ENCODE results near the gene RIOK1. TPM values are rescaled to one million over a fixed set of nuclear protein-coding genes. Genes with fewer than 3 reads are reported as not detected.

The RIOK1 gene
- total RNA-seq, 8 experiments from 2014 or later: 21.5 to 29.8 (median 22.8) TPM

- no peak for ATAC-seq (replicated peaks in 6 of 8)
- in situ Hi-C loops (cut with MboI; ENCODE audit: low pct_unique_long_range_greater_than_20kb in 2 of 9, low sequenced_read_pairs in 9 of 9, unreplicated experiment in 9 of 9): no loop called here
- 17 to 80% (median 50%) methylated on average over 1 of the region's 1 CpG; no CpG with 5 or more reads in 4 of the 10 experiments for whole genome bisulfite sequencing, 10 experiments
- H3K4me1 ChIP-seq (replicated peaks in 1 of 2): no peaks in the 10 kb centered on the region
- no peak overlapping the region for H3K27ac ChIP-seq
- no peak overlapping the region for H3K4me3 ChIP-seq
Measured at GRCh38 chr6:7381092-7381491, 8.5 kb upstream of the RIOK1 start.

- WGBS, 10 experiments: 0 to 2% (median 0%) methylated on average over 1 to 11 of the region's 11 CpGs; no CpG with 5 or more reads in 3 of the 10 experiments
- peak in 2 of 8 experiments; percentile 59 to 63 for ATAC-seq (replicated peaks in 6 of 8)
- H3K4me1 ChIP-seq (replicated peaks in 1 of 2): peaks cover 13 to 20% of the 10 kb centered on the region in 2 donors
- in situ Hi-C loops (cut with MboI; ENCODE audit: low pct_unique_long_range_greater_than_20kb in 2 of 9, low sequenced_read_pairs in 9 of 9, unreplicated experiment in 9 of 9): no loop called here
- H3K27ac ChIP-seq: peak overlapping the region; percentile 79 to 86
- peak overlapping the region; percentile 58 to 95 (median 79) for H3K4me3 ChIP-seq
Measured at GRCh38 chr6:7389162-7389450, 502 bp upstream of the RIOK1 start.

- Histone ChIP-seq H3K4me3 (peak overlapping the region; percentile 58 to 95 (median 79)), H3K4me1 (replicated peaks in 1 of 2) (peaks cover 13 to 20% of the 10 kb centered on the region in 2 donors), H3K27ac (peak overlapping the region; percentile 79 to 86)
- in situ Hi-C loops (cut with MboI; ENCODE audit: low pct_unique_long_range_greater_than_20kb in 2 of 9, low sequenced_read_pairs in 9 of 9, unreplicated experiment in 9 of 9): no loop called here
- no peak for ATAC-seq (replicated peaks in 6 of 8)
- WGBS, 10 experiments: 0 to 6% (median 2%) methylated on average over 3 to 14 of the region's 14 CpGs; no CpG with 5 or more reads in 2 of the 10 experiments
Measured at GRCh38 chr6:7390226-7390878, 744 bp downstream of the RIOK1 start.

- H3K4me1 ChIP-seq (replicated peaks in 1 of 2): peaks cover 13 to 20% of the 10 kb centered on the region in 2 donors
- H3K27ac ChIP-seq: no peak overlapping the region
- whole genome bisulfite sequencing, 10 experiments: 26 to 100% (median 45%) methylated on average over 1 to 4 of the region's 4 CpGs
- no peak for ATAC-seq (replicated peaks in 6 of 8)
- peak overlapping the region in 4 of 5 donors; percentile 65 to 95 (median 86) for H3K4me3 ChIP-seq
- in situ Hi-C loops (cut with MboI; ENCODE audit: low pct_unique_long_range_greater_than_20kb in 2 of 9, low sequenced_read_pairs in 9 of 9, unreplicated experiment in 9 of 9): no loop called here
Measured at GRCh38 chr6:7391151-7391550, 1.5 kb downstream of the RIOK1 start.

- WGBS, 10 experiments: 67 to 100% (median 84%) methylated on average over 1 to 6 of the region's 6 CpGs
- peaks cover 13 to 20% of the 10 kb centered on the region in 2 donors for H3K4me1 ChIP-seq (replicated peaks in 1 of 2)
- no peak overlapping the region for H3K27ac ChIP-seq
- in situ Hi-C loops (cut with MboI; ENCODE audit: low pct_unique_long_range_greater_than_20kb in 2 of 9, low sequenced_read_pairs in 9 of 9, unreplicated experiment in 9 of 9): no loop called here
- no peak for ATAC-seq (replicated peaks in 6 of 8)
- H3K4me3 ChIP-seq: no peak overlapping the region
Measured at GRCh38 chr6:7392402-7392801, 2.8 kb downstream of the RIOK1 start.

- H3K4me3 ChIP-seq: no peak overlapping the region
- ATAC-seq (replicated peaks in 6 of 8): peak in 5 of 8 experiments; percentile 11 to 88 (median 64)
- in situ Hi-C loops (cut with MboI; ENCODE audit: low pct_unique_long_range_greater_than_20kb in 2 of 9, low sequenced_read_pairs in 9 of 9, unreplicated experiment in 9 of 9): loop anchor here in 3 of 9 experiments (10.0 to 25.0 kb wide), 3 partner anchors 186 to 211 kb away; partner anchors contain the start of gene SNRNP48 (in 2 of the 3)
- 14 to 95% (median 59%) methylated on average over 1 to 3 of the region's 3 CpGs; no CpG with 5 or more reads in 1 of the 10 experiments for WGBS, 10 experiments
- no peak overlapping the region for H3K27ac ChIP-seq
- no peaks in the 10 kb centered on the region for H3K4me1 ChIP-seq (replicated peaks in 1 of 2)
Measured at GRCh38 chr6:7401075-7401474, 11.5 kb downstream of the RIOK1 start.

- Histone ChIP-seq H3K27ac (no peak overlapping the region), H3K4me3 (no peak overlapping the region), H3K4me1 (replicated peaks in 1 of 2) (no peaks in the 10 kb centered on the region)
- WGBS, 10 experiments: 81 to 100% (median 100%) methylated on average over 1 of the region's 1 CpG; no CpG with 5 or more reads in 1 of the 10 experiments
- no peak for ATAC-seq (replicated peaks in 6 of 8)
- in situ Hi-C loops (cut with MboI; ENCODE audit: low pct_unique_long_range_greater_than_20kb in 2 of 9, low sequenced_read_pairs in 9 of 9, unreplicated experiment in 9 of 9): loop anchor here in 3 of 9 experiments (10.0 to 25.0 kb wide), 3 partner anchors 185 to 210 kb away; partner anchors contain the start of gene SNRNP48 (in 2 of the 3)
Measured at GRCh38 chr6:7402716-7403115, 13.1 kb downstream of the RIOK1 start.

- no peak overlapping the region for H3K4me3 ChIP-seq
- in situ Hi-C loops (cut with MboI; ENCODE audit: low pct_unique_long_range_greater_than_20kb in 2 of 9, low sequenced_read_pairs in 9 of 9, unreplicated experiment in 9 of 9): loop anchor here in 3 of 9 experiments (10.0 to 25.0 kb wide), 3 partner anchors 183 to 208 kb away; partner anchors contain the start of gene SNRNP48 (in 2 of the 3)
- 90 to 100% (median 98%) methylated on average over 1 to 5 of the region's 5 CpGs; no CpG with 5 or more reads in 1 of the 10 experiments for WGBS, 10 experiments
Measured at GRCh38 chr6:7404546-7404945, 14.9 kb downstream of the RIOK1 start.

GRCh38 chr6:7406743-7407142 is 17.1 kb downstream of the RIOK1 start:
- H3K4me3 ChIP-seq: no peak overlapping the region
- peaks cover 2 to 8% of the 10 kb centered on the region in 2 donors for H3K4me1 ChIP-seq (replicated peaks in 1 of 2)
- in situ Hi-C loops (cut with MboI; ENCODE audit: low pct_unique_long_range_greater_than_20kb in 2 of 9, low sequenced_read_pairs in 9 of 9, unreplicated experiment in 9 of 9): loop anchor here in 3 of 9 experiments (10.0 to 25.0 kb wide), 3 partner anchors 181 to 206 kb away; partner anchors contain the start of gene SNRNP48 (in 2 of the 3)
- ATAC-seq (replicated peaks in 6 of 8): no peak
- no peak overlapping the region for H3K27ac ChIP-seq
- 33 to 100% (median 90%) methylated on average over 1 to 7 of the region's 9 CpGs for WGBS, 10 experiments

More at GRCh38 chr6:7404546-7404945, 14.9 kb downstream of the RIOK1 start:
- no peak for ATAC-seq (replicated peaks in 6 of 8)
- Histone ChIP-seq H3K27ac (no peak overlapping the region), H3K4me1 (replicated peaks in 1 of 2) (peaks cover 1 to 2% of the 10 kb centered on the region in 2 donors)

GRCh38 chr6:7409740-7410139 is 20.1 kb downstream of the RIOK1 start:
- Histone ChIP-seq H3K27ac (no peak overlapping the region), H3K4me3 (no peak overlapping the region), H3K4me1 (replicated peaks in 1 of 2) (peaks cover 2 to 8% of the 10 kb centered on the region in 2 donors)
- in situ Hi-C loops (cut with MboI; ENCODE audit: low pct_unique_long_range_greater_than_20kb in 2 of 9, low sequenced_read_pairs in 9 of 9, unreplicated experiment in 9 of 9): loop anchor here in 3 of 9 experiments (10.0 to 25.0 kb wide), 3 partner anchors 178 to 203 kb away; partner anchors contain the start of gene SNRNP48 (in 2 of the 3)
- ATAC-seq (replicated peaks in 6 of 8): peak in 2 of 8 experiments; percentile 31 to 32
- 7 to 100% (median 41%) methylated on average over 2 to 6 of the region's 6 CpGs; no CpG with 5 or more reads in 1 of the 10 experiments for WGBS, 10 experiments

- no peak for ATAC-seq (replicated peaks in 6 of 8)
- Histone ChIP-seq H3K4me3 (no peak overlapping the region), H3K4me1 (replicated peaks in 1 of 2) (peaks cover 2 to 8% of the 10 kb centered on the region in 2 donors), H3K27ac (no peak overlapping the region)
- in situ Hi-C loops (cut with MboI; ENCODE audit: low pct_unique_long_range_greater_than_20kb in 2 of 9, low sequenced_read_pairs in 9 of 9, unreplicated experiment in 9 of 9): loop anchor here in 2 of 9 experiments (25.0 kb wide), 2 partner anchors 176 to 201 kb away; partner anchors contain the start of gene SNRNP48 (in 1 of the 2)
- WGBS, 10 experiments: 78 to 100% (median 93%) methylated on average over 1 to 4 of the region's 4 CpGs; no CpG with 5 or more reads in 1 of the 10 experiments
Measured at GRCh38 chr6:7410851-7411250, 21.2 kb downstream of the RIOK1 start.

GRCh38 chr6:7411328-7411727 is 21.7 kb downstream of the RIOK1 start:
- Histone ChIP-seq H3K27ac (no peak overlapping the region), H3K4me1 (replicated peaks in 1 of 2) (peaks cover 2 to 8% of the 10 kb centered on the region in 2 donors), H3K4me3 (no peak overlapping the region)
- no peak for ATAC-seq (replicated peaks in 6 of 8)
- in situ Hi-C loops (cut with MboI; ENCODE audit: low pct_unique_long_range_greater_than_20kb in 2 of 9, low sequenced_read_pairs in 9 of 9, unreplicated experiment in 9 of 9): loop anchor here in 2 of 9 experiments (25.0 kb wide), 2 partner anchors 176 to 201 kb away; partner anchors contain the start of gene SNRNP48 (in 1 of the 2)
- 83 to 100% (median 100%) methylated on average over 1 to 2 of the region's 2 CpGs for whole genome bisulfite sequencing, 10 experiments
